Fibroblast of skin of right quadriceps (primary cell): Measurements from ENCODE around the gene PPP1R12A.

ENCODE experiments used
- DNase-seq: peaks from one replicate; pipeline ENCODE4 v3.0.0-alpha.2; 2013

PPP1R12A gene

GRCh38 chr12:79935624-79936345 is 888 bp upstream of the PPP1R12A start:
- DNase-seq: peak; percentile 44

GRCh38 chr12:79934281-79935020 is 446 bp downstream of the PPP1R12A start:
- peak; percentile 51 for DNase-seq

GRCh38 chr12:79933532-79934264 is 1.2 kb downstream of the PPP1R12A start:
- peak; percentile 15 for DNase-seq

GRCh38 chr12:79933043-79933442 is 1.9 kb downstream of the PPP1R12A start:
- DNase-seq: no peak

GRCh38 chr12:79932357-79932756 is 2.5 kb downstream of the PPP1R12A start:
- DNase-seq: no peak

GRCh38 chr12:79929065-79929464 is 5.8 kb downstream of the PPP1R12A start:
- DNase-seq: no peak

GRCh38 chr12:79927772-79928474 is 7.0 kb downstream of the PPP1R12A start:
- DNase-seq: peak; percentile 17

GRCh38 chr12:79926951-79927350 is 7.9 kb downstream of the PPP1R12A start:
- DNase-seq: no peak

GRCh38 chr12:79925492-79925891 is 9.4 kb downstream of the PPP1R12A start:
- DNase-seq: peak; percentile 10

GRCh38 chr12:79921786-79922185 is 13.1 kb downstream of the PPP1R12A start:
- no peak for DNase-seq

GRCh38 chr12:79920421-79921238 is 14.3 kb downstream of the PPP1R12A start:
- no peak for DNase-seq

GRCh38 chr12:79919762-79920161 is 15.1 kb downstream of the PPP1R12A start:
- DNase-seq: no peak

GRCh38 chr12:79916826-79917225 is 18.1 kb downstream of the PPP1R12A start:
- no peak for DNase-seq

GRCh38 chr12:79911889-79912656 is 22.8 kb downstream of the PPP1R12A start:
- DNase-seq: peak; percentile 48

GRCh38 chr12:79908366-79908765 is 26.5 kb downstream of the PPP1R12A start:
- DNase-seq: no peak

GRCh38 chr12:79901506-79901905 is 33.4 kb downstream of the PPP1R12A start:
- no peak for DNase-seq

- DNase-seq: no peak
Measured at GRCh38 chr12:79900951-79901350, 33.9 kb downstream of the PPP1R12A start.

GRCh38 chr12:79900199-79900598 is 34.7 kb downstream of the PPP1R12A start:
- DNase-seq: no peak

GRCh38 chr12:79897617-79898016 is 37.3 kb downstream of the PPP1R12A start:
- DNase-seq: peak; percentile 98

- DNase-seq: no peak
Measured at GRCh38 chr12:79895804-79896203, 39.1 kb downstream of the PPP1R12A start.

- peak; percentile 31 for DNase-seq
Measured at GRCh38 chr12:79895071-79895470, 39.8 kb downstream of the PPP1R12A start.
